Measurements from ENCODE around the gene GABBR2.
"Not testable (repeated sequence)": the region's sequence is repeated elsewhere in the genome, so short reads cannot be mapped to it uniquely, and the experiment has no call there.

GABBR2 gene

GRCh38 chr9:98684816-98685215 lies 23.9 kb downstream of the GABBR2 start:
- not testable (repeated sequence) for DNase-seq

DNA sequence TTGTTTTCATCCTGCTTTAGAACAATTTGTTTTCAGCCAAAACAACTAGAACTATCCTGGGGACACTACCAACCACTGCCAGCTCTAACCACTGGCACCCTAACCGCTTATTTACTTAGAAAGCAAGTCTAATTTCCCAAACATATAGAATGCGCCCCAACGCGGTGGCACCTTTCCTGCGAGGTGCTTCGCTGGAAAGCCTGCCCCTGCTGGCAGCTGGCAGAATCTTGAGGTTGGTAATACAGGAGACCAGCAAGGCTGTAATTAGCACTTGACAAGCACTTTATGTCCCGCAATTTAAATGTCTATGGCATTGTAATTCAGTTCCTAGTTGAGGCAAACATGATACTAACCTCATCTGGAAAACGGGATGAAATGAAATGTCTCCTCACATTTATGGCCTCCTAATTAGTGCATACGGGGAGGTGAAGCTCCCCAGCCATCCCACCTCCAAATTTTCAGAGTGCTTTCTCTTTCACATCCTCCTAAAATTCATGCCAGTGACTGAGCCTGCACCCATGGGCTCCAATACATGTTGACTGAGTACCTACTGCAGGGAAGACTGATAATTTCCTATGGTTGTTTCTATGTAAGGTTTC lies 30.4 kb downstream of the GABBR2 start:
- DNase-seq = no peak

DNA sequence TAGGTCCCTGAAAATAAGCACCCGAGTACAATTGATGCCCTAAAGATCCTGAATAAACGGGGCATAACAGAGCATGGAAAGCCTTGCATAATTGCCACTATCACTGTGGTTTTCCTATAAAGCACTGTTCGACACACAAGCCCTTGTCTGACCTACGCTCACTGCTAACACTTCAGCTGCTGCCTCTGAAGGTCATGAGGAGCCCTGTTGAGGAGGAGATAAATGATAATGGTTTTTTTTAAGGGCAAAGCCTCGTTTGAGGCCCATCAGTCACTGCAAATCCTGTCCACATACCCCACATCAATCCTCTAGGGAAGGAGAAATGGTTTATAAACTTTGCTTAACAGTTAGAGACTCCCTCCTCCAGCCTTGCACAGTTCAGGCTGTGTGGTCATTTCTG lies 35.1 kb downstream of the GABBR2 start:
- DNase-seq = no peak

- no peak for DNase-seq
Measured at GRCh38 chr9:98667005-98667640, 41.6 kb downstream of the GABBR2 start.

GRCh38 chr9:98665501-98665900 lies 43.2 kb downstream of the GABBR2 start:
- DNase-seq = no peak

- DNase-seq = no peak
Measured at GRCh38 chr9:98660541-98660940, 48.2 kb downstream of the GABBR2 start.

DNA sequence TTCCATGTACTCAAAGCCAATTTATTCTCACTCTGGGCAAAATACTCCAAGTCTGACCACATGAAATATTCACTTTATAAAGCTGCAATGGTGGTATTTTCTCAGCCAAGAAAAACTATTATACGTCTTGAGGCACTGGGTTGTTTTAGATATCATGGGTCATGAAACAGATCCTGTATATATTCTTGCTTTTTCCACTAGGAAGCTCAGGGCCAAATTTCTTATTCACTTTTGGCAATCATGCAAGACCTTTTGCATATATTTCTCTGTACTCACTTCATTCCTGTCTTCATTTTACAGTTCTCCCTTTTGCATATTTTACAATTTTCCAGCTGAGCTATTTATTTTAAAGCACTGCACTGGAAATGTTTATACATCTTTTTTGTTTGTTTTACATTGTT lies 49.8 kb downstream of the GABBR2 start:
- DNase-seq = peak; percentile 29

DNA sequence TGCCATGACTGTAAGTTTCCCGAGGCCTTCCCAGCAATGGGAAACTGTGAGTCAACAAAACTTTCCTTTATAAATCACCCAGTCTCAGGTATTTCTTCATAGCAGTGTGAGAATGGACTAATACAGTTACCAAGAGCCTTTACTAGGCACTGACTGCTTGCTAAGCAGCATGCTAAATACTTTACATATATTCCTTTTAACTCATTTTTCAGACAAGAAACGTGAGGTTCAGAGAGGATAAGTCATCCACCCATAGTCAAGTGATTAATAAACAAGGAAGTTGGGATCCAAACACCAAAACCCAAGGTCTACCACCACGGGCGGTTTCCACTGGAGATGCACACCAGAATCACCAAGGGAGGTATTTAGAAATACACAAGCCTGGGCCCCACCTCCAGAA lies 50.8 kb downstream of the GABBR2 start:
- peak; percentile 11 for DNase-seq

DNA sequence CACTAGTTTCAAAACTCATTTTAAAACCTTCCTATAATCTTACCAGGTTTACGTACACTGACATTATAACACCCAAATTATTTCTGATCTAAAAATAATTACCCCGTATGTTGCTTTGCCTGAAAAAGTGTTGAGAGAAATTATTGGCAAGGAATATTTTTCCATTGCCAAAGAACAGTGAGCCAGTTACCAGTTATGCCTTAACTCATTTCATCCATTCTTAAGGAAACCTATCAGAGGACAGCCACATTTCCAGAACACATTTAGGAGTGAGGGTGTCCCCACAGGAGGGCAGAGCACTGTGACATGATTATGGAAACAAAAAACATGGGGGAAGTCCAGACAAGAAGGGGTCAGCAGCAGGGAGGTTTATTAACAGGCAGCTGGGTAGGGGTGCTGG lies 52.2 kb downstream of the GABBR2 start:
- DNase-seq = no peak

DNA sequence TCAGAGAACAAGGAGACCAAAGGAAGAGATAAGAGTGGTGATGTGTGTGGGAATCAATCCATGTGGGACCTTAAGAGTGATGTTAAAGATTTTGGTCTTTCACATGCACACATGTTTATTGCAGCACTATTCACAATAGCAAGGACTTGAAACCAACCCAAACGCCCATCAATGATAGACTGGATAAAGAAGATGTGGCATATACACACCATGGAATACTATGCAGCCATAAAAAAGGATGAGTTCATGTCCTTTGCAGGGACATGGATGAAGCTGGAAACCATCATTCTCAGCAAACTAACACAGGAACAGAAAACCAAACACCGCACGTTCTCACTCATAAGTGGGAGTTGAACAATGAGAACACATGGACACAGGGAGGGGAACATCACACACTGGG lies 53.3 kb downstream of the GABBR2 start:
- not testable (repeated sequence) for DNase-seq

DNA sequence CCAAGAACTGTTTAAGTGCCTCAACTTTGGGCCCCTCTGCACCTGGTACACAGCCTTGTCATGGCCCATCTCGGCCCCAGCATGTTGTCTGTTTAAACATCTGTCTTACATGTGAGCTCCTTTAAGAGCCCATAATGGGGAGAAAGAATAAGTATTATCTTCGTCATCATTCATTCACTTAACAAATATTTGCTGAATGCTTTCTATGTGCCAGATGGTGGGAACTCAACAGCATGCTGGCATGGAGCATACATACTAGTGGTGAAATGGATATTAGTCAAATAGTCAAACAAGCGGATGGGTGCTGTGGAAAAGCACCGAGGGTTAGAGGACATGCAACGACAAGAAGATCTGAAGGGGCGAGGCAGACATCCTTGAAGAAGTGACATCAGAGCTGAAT lies 54.5 kb downstream of the GABBR2 start:
- peak; percentile 72 for DNase-seq

DNA sequence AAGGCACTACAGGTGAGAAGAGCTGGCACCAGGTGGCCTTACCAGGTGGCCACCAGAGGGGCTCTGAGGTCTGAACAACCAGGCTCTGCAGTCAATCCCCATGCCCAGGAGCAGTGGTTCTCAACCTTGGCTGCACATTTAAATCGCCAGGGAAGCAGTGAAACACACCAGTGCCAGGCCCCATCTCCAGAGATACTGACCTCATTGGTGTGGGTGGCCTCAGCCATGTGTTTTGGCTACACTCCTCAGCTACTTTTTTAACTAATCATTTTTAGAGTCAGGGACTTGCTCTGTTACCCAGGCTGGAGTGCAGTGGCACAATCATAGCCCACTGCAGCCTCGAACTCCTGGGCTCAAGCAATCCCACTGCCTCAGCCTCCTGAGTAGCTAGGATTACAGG lies 56.0 kb downstream of the GABBR2 start:
- no peak for DNase-seq

- DNase-seq = no peak
Measured at GRCh38 chr9:98652302-98652701, 56.4 kb downstream of the GABBR2 start.

GRCh38 chr9:98647236-98647635 lies 61.5 kb downstream of the GABBR2 start:
- no peak for DNase-seq

DNA sequence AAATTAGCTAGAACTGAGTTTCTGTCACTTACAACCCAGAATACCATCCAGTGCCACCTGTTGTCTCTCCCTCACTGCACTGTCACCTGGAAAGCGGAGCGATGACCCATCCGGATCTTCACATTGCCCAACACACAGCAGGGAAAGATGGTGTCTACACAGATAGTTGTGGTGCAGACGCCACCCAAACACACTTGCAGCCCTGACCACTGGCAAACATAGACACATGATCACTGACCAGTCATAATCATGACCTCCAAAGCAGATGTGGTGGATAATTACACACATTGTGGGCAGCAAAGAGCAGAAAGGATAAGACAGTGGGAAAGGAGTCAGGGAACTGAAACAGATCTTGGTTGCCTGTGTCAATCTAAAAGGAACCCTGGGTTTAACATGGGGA lies 64.7 kb downstream of the GABBR2 start:
- DNase-seq = no peak

DNA sequence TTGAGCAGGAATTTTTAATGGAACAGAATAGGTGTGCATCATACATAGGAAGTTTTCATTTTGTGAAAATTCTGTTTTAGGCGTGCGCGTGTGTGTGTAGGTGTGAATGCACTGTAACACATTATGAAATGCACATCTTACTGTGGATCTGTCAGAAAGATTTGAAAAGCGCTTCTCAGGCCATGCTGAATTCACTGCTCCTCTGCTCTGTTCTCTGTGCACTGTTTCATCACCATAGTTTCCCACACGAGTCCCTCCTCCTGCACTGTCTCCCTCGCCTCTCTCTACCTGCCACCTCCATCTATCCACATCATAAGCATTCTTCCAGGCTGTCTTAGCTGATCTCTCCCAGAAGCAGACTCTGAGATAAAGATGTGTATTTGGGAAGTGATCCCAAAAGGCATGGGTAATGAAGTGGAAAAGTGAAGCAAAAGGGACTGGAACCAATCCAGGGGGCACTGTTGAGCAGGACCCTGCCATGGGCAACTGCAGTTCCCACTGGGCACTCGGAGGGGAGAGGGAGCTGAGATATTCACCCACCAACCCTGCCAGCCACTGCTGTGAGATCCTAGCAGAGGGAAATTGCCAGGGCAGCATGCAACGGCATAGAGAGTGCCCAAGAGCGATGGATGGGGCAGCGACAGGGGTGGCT lies 65.9 kb downstream of the GABBR2 start:
- DNase-seq = no peak

- DNase-seq = no peak
Measured at GRCh38 chr9:98641695-98642094, 67.0 kb downstream of the GABBR2 start.

- no peak for DNase-seq
Measured at GRCh38 chr9:98640394-98640793, 68.3 kb downstream of the GABBR2 start.

- no peak for DNase-seq
Measured at GRCh38 chr9:98639133-98639532, 69.6 kb downstream of the GABBR2 start.

DNA sequence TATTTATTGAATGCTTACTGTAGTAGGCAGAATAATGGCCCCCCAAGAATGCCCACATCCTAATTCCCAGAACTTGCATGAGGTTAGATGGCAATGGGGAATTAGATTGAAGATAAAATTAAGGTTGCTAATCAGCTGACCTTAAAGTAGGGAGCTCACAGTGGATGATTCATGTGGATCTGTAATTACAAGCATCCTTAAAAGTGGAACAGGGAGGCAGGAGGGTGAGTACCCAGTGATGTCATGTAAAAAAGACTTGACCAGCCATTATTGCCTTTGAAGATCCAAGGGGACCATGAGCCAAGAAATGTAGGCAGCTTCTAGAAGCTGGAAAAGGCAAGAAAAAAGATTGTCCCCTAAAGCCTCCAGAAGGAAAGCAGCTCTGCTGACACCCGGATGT lies 71.4 kb downstream of the GABBR2 start:
- DNase-seq = no peak

DNA sequence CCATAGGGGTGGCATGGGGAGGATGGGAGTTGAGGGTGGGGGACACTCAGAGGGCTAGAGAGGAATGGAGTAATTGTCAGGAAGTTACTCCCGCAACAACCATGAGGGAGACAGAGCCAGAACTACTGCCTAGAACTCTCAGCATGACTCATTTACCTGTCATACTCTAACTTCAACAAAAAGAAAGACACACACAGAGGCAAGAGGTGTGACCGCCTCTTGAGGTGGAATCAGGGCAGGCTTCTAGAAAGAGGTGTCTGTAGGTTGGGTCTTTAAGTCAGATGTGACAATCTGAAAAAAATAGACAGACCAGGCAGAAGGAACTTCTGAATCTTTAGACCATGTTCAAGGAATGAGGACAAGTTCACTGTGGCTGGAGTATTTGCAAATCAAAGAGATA lies 73.4 kb downstream of the GABBR2 start:
- DNase-seq = no peak

DNA sequence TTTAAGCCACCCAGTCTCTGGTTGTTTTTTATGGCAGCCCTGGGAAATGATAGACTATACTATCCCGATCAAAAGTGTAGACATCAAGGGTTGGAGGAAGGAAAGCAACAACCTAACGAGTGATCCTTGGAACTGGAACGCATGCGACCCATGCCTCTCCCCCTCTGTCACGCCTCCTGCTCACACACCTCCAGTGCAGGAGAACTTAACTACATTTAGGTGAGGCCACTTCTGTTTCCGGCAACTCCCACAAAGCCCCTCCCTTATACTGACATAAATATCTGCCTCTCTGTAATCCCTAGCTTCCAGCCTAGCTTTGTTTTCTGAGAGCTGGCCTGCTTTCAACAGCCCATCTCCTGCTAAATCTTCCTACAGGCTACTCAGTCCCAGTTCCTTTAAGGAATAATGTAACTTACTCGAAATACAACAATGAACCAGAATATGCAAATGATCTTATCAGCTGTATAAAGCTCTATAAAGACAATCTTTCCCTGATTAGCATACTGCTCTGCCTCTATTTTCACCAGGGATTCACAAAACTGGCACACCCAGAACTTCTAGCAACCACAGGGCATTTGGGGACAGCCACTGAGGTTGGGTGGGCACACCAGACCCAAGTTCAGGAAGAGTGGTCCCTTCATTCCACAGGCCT lies 73.9 kb downstream of the GABBR2 start:
- no peak for DNase-seq

DNA sequence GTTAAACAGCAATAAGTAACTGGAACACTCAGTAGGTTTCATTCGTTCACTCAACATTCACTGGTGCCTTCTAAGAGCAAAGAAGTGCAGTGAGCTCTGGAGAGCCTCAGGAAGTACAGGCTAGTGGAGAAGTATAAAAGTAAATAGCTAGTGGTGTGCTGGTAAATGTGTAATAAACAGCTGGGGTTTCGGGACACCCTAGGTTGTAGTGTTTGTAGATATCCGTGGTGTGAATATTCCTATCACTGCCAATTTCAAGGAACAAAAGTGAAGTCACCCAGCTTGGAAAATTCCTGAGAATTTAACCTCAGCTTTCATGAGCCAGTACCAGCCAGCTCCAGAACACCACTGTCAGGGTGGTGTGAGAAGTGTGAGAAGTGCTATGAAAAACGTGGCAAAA lies 75.9 kb downstream of the GABBR2 start:
- no peak for DNase-seq

DNA sequence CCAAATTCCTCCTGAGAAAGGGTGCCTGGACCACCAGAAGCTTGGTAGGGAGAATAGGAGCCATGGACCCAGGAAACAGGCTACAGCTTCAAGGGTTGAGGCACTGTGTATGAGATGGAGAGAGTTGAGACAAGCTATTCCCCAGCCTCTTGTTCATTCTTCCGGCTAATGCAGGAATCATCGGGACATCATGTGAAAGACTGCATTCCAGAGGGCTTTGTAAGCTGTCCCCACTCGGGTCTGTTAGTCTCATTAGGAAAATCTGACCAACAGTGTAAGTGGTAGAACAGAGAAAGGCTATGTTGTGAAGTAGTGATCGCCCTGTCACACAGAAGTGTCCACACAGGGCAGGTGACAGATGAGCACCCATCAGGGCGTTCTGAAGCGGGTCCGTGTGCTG lies 81.4 kb downstream of the GABBR2 start:
- DNase-seq = peak; percentile 23
